Uterus (tissue), 2 donors: ENCODE data around the gene GRIP1.

Experiments
- POLR2A ChIP-seq, 2 donors: fragments of 450-650 bp; IDR thresholded peaks; one replicate each; pipeline ENCODE4 v1.6.1; 2016; ENCODE audit warnings: antibody characterized with exemption in 2 of 2, mild to moderate bottlenecking in 1 of 2, moderate library complexity in 1 of 2
- TF ChIP-seq, protein P1 (sequence below), 4 experiments: fragments of 200-600 bp in 2 of 4; fragments of 450-650 bp in 2 of 4; sonication (generic) in 2 of 4; IDR thresholded peaks; one replicate each; pipeline ENCODE4 v1.5.1; 2016 to 2019; ENCODE audit warnings: antibody characterized with exemption in 4 of 4, mild to moderate bottlenecking in 2 of 4, moderate library complexity in 1 of 4

DNA sequence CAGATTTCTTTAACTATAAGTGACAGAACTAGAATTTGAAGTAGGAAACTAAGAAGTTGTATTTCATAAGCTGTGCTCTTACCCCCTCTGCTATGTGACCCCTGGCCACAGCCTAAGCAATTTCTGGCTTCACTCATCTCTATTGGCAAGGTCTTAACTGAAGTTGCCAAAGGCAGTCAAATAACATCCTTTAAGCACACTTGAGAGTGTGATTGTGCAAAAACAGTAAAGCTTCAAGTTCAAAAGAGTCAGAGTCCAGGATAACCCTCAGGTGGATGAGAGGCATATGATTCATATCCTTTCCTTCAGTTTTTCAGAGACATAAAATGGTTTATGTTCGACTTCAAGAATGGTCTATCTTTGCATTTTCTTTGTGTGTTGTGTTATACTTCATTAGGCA, 45.2 kb downstream of the GRIP1 start:
- TF ChIP-seq, protein P1, sequence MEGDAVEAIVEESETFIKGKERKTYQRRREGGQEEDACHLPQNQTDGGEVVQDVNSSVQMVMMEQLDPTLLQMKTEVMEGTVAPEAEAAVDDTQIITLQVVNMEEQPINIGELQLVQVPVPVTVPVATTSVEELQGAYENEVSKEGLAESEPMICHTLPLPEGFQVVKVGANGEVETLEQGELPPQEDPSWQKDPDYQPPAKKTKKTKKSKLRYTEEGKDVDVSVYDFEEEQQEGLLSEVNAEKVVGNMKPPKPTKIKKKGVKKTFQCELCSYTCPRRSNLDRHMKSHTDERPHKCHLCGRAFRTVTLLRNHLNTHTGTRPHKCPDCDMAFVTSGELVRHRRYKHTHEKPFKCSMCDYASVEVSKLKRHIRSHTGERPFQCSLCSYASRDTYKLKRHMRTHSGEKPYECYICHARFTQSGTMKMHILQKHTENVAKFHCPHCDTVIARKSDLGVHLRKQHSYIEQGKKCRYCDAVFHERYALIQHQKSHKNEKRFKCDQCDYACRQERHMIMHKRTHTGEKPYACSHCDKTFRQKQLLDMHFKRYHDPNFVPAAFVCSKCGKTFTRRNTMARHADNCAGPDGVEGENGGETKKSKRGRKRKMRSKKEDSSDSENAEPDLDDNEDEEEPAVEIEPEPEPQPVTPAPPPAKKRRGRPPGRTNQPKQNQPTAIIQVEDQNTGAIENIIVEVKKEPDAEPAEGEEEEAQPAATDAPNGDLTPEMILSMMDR (IDR thresholded peaks at IDR 0.05): no peak
- no peak for TF ChIP-seq POLR2A (IDR thresholded peaks at IDR 0.05)
